ENCODE results near the gene MYL2. TPM values are rescaled to one million over a fixed set of nuclear protein-coding genes. Genes with fewer than 3 reads are reported as not detected.

Gene MYL2
- total RNA-seq, 1 experiment from 2014 or later, result 0.39 TPM

DNA sequence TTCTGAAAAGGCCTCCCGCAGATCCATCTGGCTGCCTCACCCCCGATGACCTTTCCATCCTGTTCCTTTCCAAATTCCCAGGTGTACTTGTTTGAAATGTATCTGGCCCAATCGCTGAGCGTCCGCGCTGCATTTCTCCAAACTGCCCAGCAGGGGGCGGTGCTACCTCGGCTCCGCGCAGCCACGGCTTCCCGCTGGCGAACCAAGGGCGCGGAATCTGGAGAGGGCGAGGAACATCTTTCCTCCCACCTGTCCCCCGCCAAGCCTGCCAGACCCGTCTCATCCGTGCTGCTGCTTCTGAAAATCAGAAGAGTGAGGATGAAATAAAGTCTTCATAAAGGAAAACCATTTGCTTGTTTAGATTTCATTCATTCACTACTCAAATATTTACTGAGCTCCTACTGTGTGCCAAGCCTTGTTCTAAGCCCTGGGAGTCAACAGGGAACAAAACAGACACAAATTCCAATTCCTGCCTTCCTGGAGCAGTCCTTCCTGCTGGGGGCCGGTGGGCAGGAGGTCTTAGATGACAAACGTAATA, 16.8 kb upstream of the MYL2 start (continued):
- TF ChIP-seq, protein P1, sequence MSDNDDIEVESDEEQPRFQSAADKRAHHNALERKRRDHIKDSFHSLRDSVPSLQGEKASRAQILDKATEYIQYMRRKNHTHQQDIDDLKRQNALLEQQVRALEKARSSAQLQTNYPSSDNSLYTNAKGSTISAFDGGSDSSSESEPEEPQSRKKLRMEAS (IDR thresholded peaks at IDR 0.05), result peak; percentile 33; the same call in 1 of the 2 replicates
- no peak for TF ChIP-seq EGR1 (IDR thresholded peaks at IDR 0.05; ENCODE audit: low read depth)

DNA sequence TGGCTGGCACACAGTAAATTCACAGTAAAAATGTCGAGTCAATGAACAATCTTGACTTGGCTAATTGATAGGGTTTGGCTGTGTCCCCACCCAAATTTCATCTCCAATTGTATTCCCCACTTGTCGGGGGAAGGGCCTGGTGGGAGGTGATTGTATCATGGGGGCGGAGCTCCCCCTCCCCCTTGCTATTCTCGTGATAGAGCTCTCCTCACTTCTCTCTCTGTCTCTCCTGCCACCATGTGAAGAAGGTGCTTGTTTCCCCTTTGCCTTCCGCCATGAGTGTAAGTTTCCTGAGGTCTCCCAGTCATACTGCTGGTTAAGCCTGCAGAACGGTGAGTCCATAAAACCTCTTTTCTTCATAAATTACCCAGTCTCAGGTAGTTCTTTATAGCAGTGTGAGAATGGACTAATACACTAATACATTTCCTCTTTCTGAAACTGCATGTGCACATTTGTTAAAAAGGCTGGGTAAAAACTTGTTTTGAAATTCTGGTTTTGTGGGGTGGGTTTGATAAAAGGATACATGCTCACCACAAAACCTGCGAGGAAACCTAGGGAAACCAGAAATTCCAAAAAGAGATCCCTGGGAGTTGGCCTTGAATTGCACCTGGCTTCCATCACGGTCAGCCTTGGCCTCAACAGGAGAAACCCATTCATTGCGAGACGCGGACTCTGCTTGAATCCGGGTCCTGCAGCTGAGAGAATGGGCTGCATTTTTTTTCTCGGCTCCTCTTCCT, 16.2 kb upstream of the MYL2 start:
- Histone ChIP-seq H3K4me2 (ENCODE audit: low read length) (peak overlapping the region; percentile 70), H4K20me1 (ENCODE audit: insufficient read depth) (no peaks in the 10 kb centered on the region), H3K9ac (ENCODE audit: low read length) (peak overlapping the region; percentile 45), H3K4me3 (replicated peaks in 1 of 2; ENCODE audit: low read depth in 1 of 2, low read length in 2 of 2) (peak overlapping the region; percentile 23 to 41), H3K9me2 (ENCODE audit: insufficient read depth) (no peaks in the 10 kb centered on the region), H3K27ac (ENCODE audit: low read depth, low read length) (peak overlapping the region; percentile 9; the same call in 1 of the 2 replicates), H3K79me2 (ENCODE audit: insufficient read depth, low read length) (no peaks in the 10 kb centered on the region), H3K27me3 (ENCODE audit: insufficient read depth, low read length) (no peaks in the 10 kb centered on the region), H3K36me3 (ENCODE audit: control insufficient read depth in 1 of 2, insufficient read depth in 2 of 2, low read length in 2 of 2) (no peaks in the 10 kb centered on the region), H2AFZ (ENCODE audit: low read depth, low read length, poor library complexity, severe bottlenecking) (peak overlapping the region; percentile 9), H3K4me1 (ENCODE audit: control insufficient read depth in 1 of 2, insufficient read depth in 2 of 2, low read length in 2 of 2) (peaks cover 31 to 59% of the 10 kb centered on the region in 2 experiments), H3K9me3 (ENCODE audit: control insufficient read depth in 1 of 2, insufficient read depth in 1 of 2, low read depth in 1 of 2, low read length in 2 of 2) (no peaks in the 10 kb centered on the region)
- ATAC-seq, result peak; percentile 13; the same call in 1 of the 2 replicates
- intact Hi-C loops (cut with micrococcal nuclease), result loop anchor here (1.0 to 5.0 kb wide), 3 partner anchors 88 to 376 kb away; no protein-coding TSS in a partner anchor
- ChIA-PET RAD21 (ENCODE audit: low non-redundant PET in 1 of 2, low total read pairs in 2 of 2, uncharacterized antibody in 2 of 2, unreplicated experiment in 2 of 2) (no interaction called here), CTCF (interaction anchor here (1.1 to 1.5 kb wide), 2 partner anchors 15 to 49 kb away, joined by 3 read pairs; no protein-coding TSS in a partner anchor), POLR2A (no interaction called here)
- TSS peak; percentile 90 for BruUV-seq (replicated peaks)
- DNase-seq (ENCODE audit: low read depth, low spot score), result no peak
- TF ChIP-seq SRF (IDR thresholded peaks at IDR 0.05; ENCODE audit: low read depth) (no peak), CBX3 (IDR thresholded peaks at IDR 0.05; ENCODE audit: low read depth) (0 out of 2 replicates have a peak, but pooled peaks have one; percentile 19)

DNA sequence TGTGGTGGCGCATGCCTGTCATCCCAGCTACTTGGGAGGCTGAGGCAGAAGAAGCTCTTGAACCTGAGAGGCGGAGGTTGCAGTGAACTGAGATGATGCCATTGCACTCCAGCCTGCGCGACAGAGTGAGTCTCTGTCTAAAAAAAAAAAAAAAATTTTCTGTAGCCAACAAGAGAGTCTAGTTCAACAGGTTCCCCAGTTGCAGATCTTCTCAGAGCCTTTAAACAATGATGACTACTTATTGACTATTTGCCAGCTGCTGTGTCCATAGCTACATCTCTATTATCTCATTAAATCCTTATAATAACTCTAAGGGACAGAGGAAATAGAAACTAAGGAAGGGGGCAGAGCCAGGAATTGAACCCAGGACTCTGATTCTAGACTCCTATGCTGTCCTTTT, 15.2 kb upstream of the MYL2 start:
- ChIA-PET RAD21 (ENCODE audit: low non-redundant PET in 1 of 2, low total read pairs in 2 of 2, uncharacterized antibody in 2 of 2, unreplicated experiment in 2 of 2) (no interaction called here), POLR2A (interaction anchor here (1.2 kb wide), 1 partner anchor 363 kb away, joined by 3 read pairs; no protein-coding TSS in a partner anchor), CTCF (no interaction called here)
- Histone ChIP-seq H3K4me2 (ENCODE audit: low read length) (peak overlapping the region; percentile 70), H3K79me2 (ENCODE audit: insufficient read depth, low read length) (no peaks in the 10 kb centered on the region), H3K9me3 (ENCODE audit: control insufficient read depth in 1 of 2, insufficient read depth in 1 of 2, low read depth in 1 of 2, low read length in 2 of 2) (no peaks in the 10 kb centered on the region), H3K27me3 (ENCODE audit: insufficient read depth, low read length) (no peaks in the 10 kb centered on the region), H3K36me3 (ENCODE audit: control insufficient read depth in 1 of 2, insufficient read depth in 2 of 2, low read length in 2 of 2) (no peaks in the 10 kb centered on the region), H3K4me1 (ENCODE audit: control insufficient read depth in 1 of 2, insufficient read depth in 2 of 2, low read length in 2 of 2) (peaks cover 32 to 68% of the 10 kb centered on the region in 2 experiments), H3K4me3 (replicated peaks in 1 of 2; ENCODE audit: low read depth in 1 of 2, low read length in 2 of 2) (no peak overlapping the region), H3K9ac (ENCODE audit: low read length) (no peak overlapping the region), H2AFZ (ENCODE audit: low read depth, low read length, poor library complexity, severe bottlenecking) (peak overlapping the region; percentile 9), H3K9me2 (ENCODE audit: insufficient read depth) (no peaks in the 10 kb centered on the region), H4K20me1 (ENCODE audit: insufficient read depth) (no peaks in the 10 kb centered on the region), H3K27ac (ENCODE audit: low read depth, low read length) (no peak overlapping the region)
- ATAC-seq (no peak), DNase-seq (ENCODE audit: low read depth, low spot score) (no peak)
- intact Hi-C loops (cut with micrococcal nuclease), result loop anchor here (5.0 kb wide), 1 partner anchor 362 kb away; no protein-coding TSS in a partner anchor
- TF ChIP-seq, protein P2, sequence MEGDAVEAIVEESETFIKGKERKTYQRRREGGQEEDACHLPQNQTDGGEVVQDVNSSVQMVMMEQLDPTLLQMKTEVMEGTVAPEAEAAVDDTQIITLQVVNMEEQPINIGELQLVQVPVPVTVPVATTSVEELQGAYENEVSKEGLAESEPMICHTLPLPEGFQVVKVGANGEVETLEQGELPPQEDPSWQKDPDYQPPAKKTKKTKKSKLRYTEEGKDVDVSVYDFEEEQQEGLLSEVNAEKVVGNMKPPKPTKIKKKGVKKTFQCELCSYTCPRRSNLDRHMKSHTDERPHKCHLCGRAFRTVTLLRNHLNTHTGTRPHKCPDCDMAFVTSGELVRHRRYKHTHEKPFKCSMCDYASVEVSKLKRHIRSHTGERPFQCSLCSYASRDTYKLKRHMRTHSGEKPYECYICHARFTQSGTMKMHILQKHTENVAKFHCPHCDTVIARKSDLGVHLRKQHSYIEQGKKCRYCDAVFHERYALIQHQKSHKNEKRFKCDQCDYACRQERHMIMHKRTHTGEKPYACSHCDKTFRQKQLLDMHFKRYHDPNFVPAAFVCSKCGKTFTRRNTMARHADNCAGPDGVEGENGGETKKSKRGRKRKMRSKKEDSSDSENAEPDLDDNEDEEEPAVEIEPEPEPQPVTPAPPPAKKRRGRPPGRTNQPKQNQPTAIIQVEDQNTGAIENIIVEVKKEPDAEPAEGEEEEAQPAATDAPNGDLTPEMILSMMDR (IDR thresholded peaks at IDR 0.05 in 2 of 3, conservative IDR thresholded peaks at IDR 0.05 in 1 of 3; ENCODE audit: borderline replicate concordance in 1 of 3, insufficient read depth in 1 of 3, low read depth in 2 of 3, low read length in 2 of 3), result no peak
- no TSS peak for BruUV-seq (replicated peaks)
